Activated T-helper 2 cell treated with anti-CD3 and anti-CD28 coated beads, Interferon-gamma antibody, Interleukin-2, Interleukin-4, amounts not matched to agents 10 μg/mL and 5 μg/mL and 100 μg/mL, durations not matched to agents 14 hours and 24 hours and 36 hours (primary cell): ENCODE measurements around the gene CDC42. TPM values are rescaled to one million over a fixed set of nuclear protein-coding genes. Genes with fewer than 3 reads are reported as not detected.

ENCODE experiments used
- DNase-seq: peaks from one replicate; pipeline ENCODE4 v3.0.0; 2021; ENCODE audit warnings: low spot score
- H3K27ac Mint-ChIP-seq: one replicate; pipeline ENCODE4 v1.8.0; 2021; ENCODE audit warnings: mixed read lengths
- H3K27me3 Mint-ChIP-seq: one replicate; pipeline ENCODE4 v1.8.0; 2021; ENCODE audit warnings: low read depth, mixed read lengths
- H3K36me3 Mint-ChIP-seq: one replicate; pipeline ENCODE4 v1.8.0; 2021; ENCODE audit warnings: low read depth, mixed read lengths
- H3K4me1 Mint-ChIP-seq: one replicate; pipeline ENCODE4 v1.8.0; 2021; ENCODE audit warnings: low read depth, mixed read lengths
- H3K4me3 Mint-ChIP-seq: one replicate; pipeline ENCODE4 v1.8.0; 2021; ENCODE audit warnings: low read depth, mild to moderate bottlenecking, moderate library complexity, mixed read lengths
- H3K9me3 Mint-ChIP-seq: one replicate; pipeline ENCODE4 v1.8.0; 2021; ENCODE audit warnings: mixed read lengths
- intact Hi-C: fragments of 100-400 bp; cut with micrococcal nuclease; formaldehyde crosslinking; loops from one replicate; pipeline ENCODE4 v1.15.1; 2023
- total RNA-seq: library from RNA; stranded (reverse); gene quantifications from 2 replicates; pipeline ENCODE4 v1.2.3, GENCODE V29; 2022

The CDC42 gene
- total RNA-seq, 1 donor from 2014 or later, result 342 TPM

- H3K4me1 Mint-ChIP-seq, result peaks cover 54% of the 10 kb centered on the region
- peaks cover 63% of the 10 kb centered on the region for H3K36me3 Mint-ChIP-seq
- H3K27me3 Mint-ChIP-seq, result no peaks in the 10 kb centered on the region
- no peaks in the 10 kb centered on the region for H3K9me3 Mint-ChIP-seq
- no peak overlapping the region for H3K4me3 Mint-ChIP-seq
- intact Hi-C loops, result no loop called here
- DNase-seq, result no peak
- no peak overlapping the region for H3K27ac Mint-ChIP-seq
Observed at GRCh38 chr1:22057861-22058260, 5.4 kb downstream of the CDC42 start.

- intact Hi-C loops, result no loop called here
- Mint-ChIP-seq H3K4me3 (no peak overlapping the region), H3K4me1 (peaks cover 49% of the 10 kb centered on the region), H3K27me3 (no peaks in the 10 kb centered on the region), H3K36me3 (peaks cover 73% of the 10 kb centered on the region), H3K9me3 (no peaks in the 10 kb centered on the region), H3K27ac (no peak overlapping the region)
- DNase-seq, result no peak
Observed at GRCh38 chr1:22064751-22065402, 12.4 kb downstream of the CDC42 start.

- no peaks in the 10 kb centered on the region for H3K9me3 Mint-ChIP-seq
- H3K27me3 Mint-ChIP-seq, result no peaks in the 10 kb centered on the region
- peaks cover 67% of the 10 kb centered on the region for H3K36me3 Mint-ChIP-seq
- peaks cover 51% of the 10 kb centered on the region for H3K4me1 Mint-ChIP-seq
- DNase-seq, result no peak
- H3K27ac Mint-ChIP-seq, result no peak overlapping the region
- H3K4me3 Mint-ChIP-seq, result no peak overlapping the region
- intact Hi-C loops, result no loop called here
Observed at GRCh38 chr1:22071511-22071910, 19.0 kb downstream of the CDC42 start.

- H3K4me3 Mint-ChIP-seq, result no peak overlapping the region
- H3K4me1 Mint-ChIP-seq, result peaks cover 58% of the 10 kb centered on the region
- H3K27me3 Mint-ChIP-seq, result no peaks in the 10 kb centered on the region
- no peak for DNase-seq
- no peaks in the 10 kb centered on the region for H3K9me3 Mint-ChIP-seq
- intact Hi-C loops, result loop anchor here (2.0 kb wide), 1 partner anchor 14 kb away; no protein-coding TSS in a partner anchor
- H3K36me3 Mint-ChIP-seq, result peaks cover 69% of the 10 kb centered on the region
- peak overlapping the region; percentile 2 for H3K27ac Mint-ChIP-seq
Observed at GRCh38 chr1:22074803-22075202, 22.3 kb downstream of the CDC42 start.

- Mint-ChIP-seq H3K4me3 (no peak overlapping the region), H3K27me3 (no peaks in the 10 kb centered on the region), H3K4me1 (peaks cover 62% of the 10 kb centered on the region), H3K9me3 (no peaks in the 10 kb centered on the region), H3K27ac (peak overlapping the region; percentile 60), H3K36me3 (peaks cover 70% of the 10 kb centered on the region)
- intact Hi-C loops, result loop anchor here (2.0 kb wide), 1 partner anchor 13 kb away; no protein-coding TSS in a partner anchor
- DNase-seq, result no peak
Observed at GRCh38 chr1:22075718-22076117, 23.2 kb downstream of the CDC42 start.

- no peaks in the 10 kb centered on the region for H3K9me3 Mint-ChIP-seq
- no peak overlapping the region for H3K4me3 Mint-ChIP-seq
- peak overlapping the region; percentile 69 for H3K27ac Mint-ChIP-seq
- DNase-seq, result no peak
- no peaks in the 10 kb centered on the region for H3K27me3 Mint-ChIP-seq
- H3K36me3 Mint-ChIP-seq, result peaks cover 73% of the 10 kb centered on the region
- peaks cover 60% of the 10 kb centered on the region for H3K4me1 Mint-ChIP-seq
- intact Hi-C loops, result no loop called here
Observed at GRCh38 chr1:22076346-22076745, 23.8 kb downstream of the CDC42 start.

GRCh38 chr1:22077728-22078127 lies 25.2 kb downstream of the CDC42 start:
- intact Hi-C loops, result no loop called here
- Mint-ChIP-seq H3K4me1 (peaks cover 54% of the 10 kb centered on the region), H3K9me3 (no peaks in the 10 kb centered on the region), H3K4me3 (no peak overlapping the region), H3K27ac (no peak overlapping the region), H3K36me3 (peaks cover 73% of the 10 kb centered on the region), H3K27me3 (no peaks in the 10 kb centered on the region)
- no peak for DNase-seq

GRCh38 chr1:22078133-22078532 lies 25.6 kb downstream of the CDC42 start:
- Mint-ChIP-seq H3K27ac (no peak overlapping the region), H3K9me3 (no peaks in the 10 kb centered on the region), H3K36me3 (peaks cover 73% of the 10 kb centered on the region), H3K4me1 (peaks cover 54% of the 10 kb centered on the region), H3K4me3 (no peak overlapping the region), H3K27me3 (no peaks in the 10 kb centered on the region)
- DNase-seq, result no peak
- intact Hi-C loops, result no loop called here

GRCh38 chr1:22080191-22080590 lies 27.7 kb downstream of the CDC42 start:
- DNase-seq, result no peak
- Mint-ChIP-seq H3K4me1 (peaks cover 54% of the 10 kb centered on the region), H3K27ac (no peak overlapping the region), H3K9me3 (no peaks in the 10 kb centered on the region), H3K36me3 (peaks cover 78% of the 10 kb centered on the region), H3K4me3 (no peak overlapping the region), H3K27me3 (no peaks in the 10 kb centered on the region)
- intact Hi-C loops, result no loop called here

GRCh38 chr1:22088331-22088730 lies 35.8 kb downstream of the CDC42 start:
- Mint-ChIP-seq H3K4me3 (peak overlapping the region; percentile 2), H3K9me3 (no peaks in the 10 kb centered on the region), H3K36me3 (peaks cover 87% of the 10 kb centered on the region), H3K27me3 (no peaks in the 10 kb centered on the region), H3K27ac (peak overlapping the region; percentile 67), H3K4me1 (peaks cover 73% of the 10 kb centered on the region)
- intact Hi-C loops, result loop anchor here (2.0 kb wide), 2 partner anchors 14 to 34 kb away; no protein-coding TSS in a partner anchor
- DNase-seq, result no peak

GRCh38 chr1:22089134-22089571 lies 36.6 kb downstream of the CDC42 start:
- peak overlapping the region; percentile 38 for H3K4me3 Mint-ChIP-seq
- no peaks in the 10 kb centered on the region for H3K9me3 Mint-ChIP-seq
- peaks cover 75% of the 10 kb centered on the region for H3K4me1 Mint-ChIP-seq
- DNase-seq, result no peak
- H3K27ac Mint-ChIP-seq, result peak overlapping the region; percentile 67
- peaks cover 86% of the 10 kb centered on the region for H3K36me3 Mint-ChIP-seq
- no peaks in the 10 kb centered on the region for H3K27me3 Mint-ChIP-seq
- intact Hi-C loops, result loop anchor here (2.0 kb wide), 2 partner anchors 14 to 34 kb away; no protein-coding TSS in a partner anchor

GRCh38 chr1:22089787-22090186 lies 37.3 kb downstream of the CDC42 start:
- Mint-ChIP-seq H3K27me3 (no peaks in the 10 kb centered on the region), H3K9me3 (no peaks in the 10 kb centered on the region), H3K36me3 (peaks cover 85% of the 10 kb centered on the region), H3K27ac (peak overlapping the region; percentile 67), H3K4me1 (peaks cover 71% of the 10 kb centered on the region), H3K4me3 (peak overlapping the region; percentile 65)
- DNase-seq, result no peak
- intact Hi-C loops, result loop anchor here (2.0 kb wide), 2 partner anchors 15 to 35 kb away; no protein-coding TSS in a partner anchor

GRCh38 chr1:22090867-22091266 lies 38.4 kb downstream of the CDC42 start:
- intact Hi-C loops, result no loop called here

More at GRCh38 chr1:22090867-22091266, 38.4 kb downstream of the CDC42 start:
- Mint-ChIP-seq H3K27ac (peak overlapping the region; percentile 38), H3K4me1 (peaks cover 70% of the 10 kb centered on the region), H3K9me3 (no peaks in the 10 kb centered on the region), H3K27me3 (no peaks in the 10 kb centered on the region), H3K4me3 (peak overlapping the region; percentile 32), H3K36me3 (peaks cover 77% of the 10 kb centered on the region)
- no peak for DNase-seq
